Calu3 (cell line): ENCODE data around the gene PGF. TPM values are rescaled to one million over a fixed set of nuclear protein-coding genes. Genes with fewer than 3 reads are reported as not detected.

Experiments
- BruUV-seq: library from RNA; stranded (reverse); fragments of 400-500 nt; replicated peaks from 2 replicates; lab custom pipeline; 2021; lab: Mats Ljungman, UMichigan
- CTCF ChIA-PET: fragments of 300-600 bp; sonication (Branson Sonifier 250); formaldehyde crosslinking; loops from one replicate; lab custom pipeline; 2022; ENCODE audit warnings: antibody characterized with exemption; lab: Charles Lee
- DNase-seq: peaks from one replicate; pipeline ENCODE4 v3.0.0; 2022
- H3K27ac Mint-ChIP-seq: one replicate; pipeline ENCODE4 v1.8.0; 2022; ENCODE audit warnings: mixed read lengths; ENCODE audit not compliant: unreplicated experiment
- H3K27me3 Mint-ChIP-seq: one replicate; pipeline ENCODE4 v1.8.0; 2022; ENCODE audit warnings: mixed read lengths; ENCODE audit not compliant: unreplicated experiment
- H3K36me3 Mint-ChIP-seq: one replicate; pipeline ENCODE4 v1.8.0; 2022; ENCODE audit warnings: mild to moderate bottlenecking, moderate library complexity, mixed read lengths; ENCODE audit not compliant: insufficient read depth, unreplicated experiment
- H3K4me1 Mint-ChIP-seq: one replicate; pipeline ENCODE4 v1.8.0; 2022; ENCODE audit warnings: mild to moderate bottlenecking, low read depth, mixed read lengths; ENCODE audit not compliant: unreplicated experiment
- H3K4me3 Mint-ChIP-seq: one replicate; pipeline ENCODE4 v1.8.0; 2022; ENCODE audit warnings: mild to moderate bottlenecking, low read depth, moderate library complexity, mixed read lengths; ENCODE audit not compliant: unreplicated experiment
- H3K9me3 Mint-ChIP-seq: one replicate; pipeline ENCODE4 v1.8.0; 2022; ENCODE audit warnings: low read depth, mixed read lengths; ENCODE audit not compliant: unreplicated experiment
- CTCF ChIP-seq: fragments of 200-600 bp; IDR thresholded peaks from one replicate; pipeline ENCODE4 v1.8.0; 2022; ENCODE audit warnings: antibody characterized with exemption; ENCODE audit not compliant: unreplicated experiment
- intact Hi-C: fragments of 100-400 bp; cut with micrococcal nuclease; formaldehyde crosslinking; loops from one replicate; pipeline ENCODE4 v1.10.0; 2022; ENCODE audit not compliant: unreplicated experiment
- total RNA-seq: library from RNA; stranded (reverse); gene quantifications from 2 replicates; pipeline ENCODE4 v1.2.3, GENCODE V29; 2022

PGF gene
- total RNA-seq, 1 experiment from 2014 or later: 2.1 TPM

- CTCF ChIA-PET: interaction anchor here (0.6 to 2.0 kb wide), 6 partner anchors 12 to 157 kb away, joined by 3 to 29 read pairs (median 5); partner anchors contain the start of gene RPS6KL1
- peak; percentile 78 for DNase-seq
- Mint-ChIP-seq H3K4me1 (no peaks in the 10 kb centered on the region), H3K9me3 (no peaks in the 10 kb centered on the region), H3K4me3 (no peak overlapping the region), H3K36me3 (peaks cover 25% of the 10 kb centered on the region), H3K27ac (no peak overlapping the region), H3K27me3 (no peaks in the 10 kb centered on the region)
- intact Hi-C loops: loop anchor here (1.0 kb wide), 1 partner anchor 44 kb away; no protein-coding TSS in a partner anchor
- no TSS peak for BruUV-seq
- TF ChIP-seq CTCF: peak; percentile 90
These were observed 49.7 kb downstream of the PGF start for GRCh38 chr14:74905595-74906142.

- DNase-seq: no peak
- H3K27ac Mint-ChIP-seq: no peak overlapping the region
- H3K4me3 Mint-ChIP-seq: no peak overlapping the region
- BruUV-seq: no TSS peak
- no peaks in the 10 kb centered on the region for H3K27me3 Mint-ChIP-seq
- CTCF ChIA-PET: interaction anchor here (1.1 to 2.0 kb wide), 4 partner anchors 11 to 45 kb away, joined by 3 to 29 read pairs (median 4); partner anchors contain the start of gene RPS6KL1
- H3K4me1 Mint-ChIP-seq: no peaks in the 10 kb centered on the region
- H3K36me3 Mint-ChIP-seq: peaks cover 25% of the 10 kb centered on the region
- no peak for TF ChIP-seq CTCF
- intact Hi-C loops: no loop called here
- no peaks in the 10 kb centered on the region for H3K9me3 Mint-ChIP-seq
These were observed 50.5 kb downstream of the PGF start for GRCh38 chr14:74904635-74905503.

GRCh38 chr14:74902941-74903705 lies 52.3 kb downstream of the PGF start:
- TSS peak; percentile 60 for BruUV-seq
- no peak for TF ChIP-seq CTCF
- H3K4me1 Mint-ChIP-seq: no peaks in the 10 kb centered on the region
- CTCF ChIA-PET: interaction anchor here (0.6 kb wide), 1 partner anchor 44 kb away, joined by 3 read pairs; no protein-coding TSS in a partner anchor
- H3K4me3 Mint-ChIP-seq: no peak overlapping the region
- no peaks in the 10 kb centered on the region for H3K9me3 Mint-ChIP-seq
- intact Hi-C loops: no loop called here
- DNase-seq: no peak
- H3K27ac Mint-ChIP-seq: no peak overlapping the region
- H3K36me3 Mint-ChIP-seq: peaks cover 32% of the 10 kb centered on the region
- no peaks in the 10 kb centered on the region for H3K27me3 Mint-ChIP-seq

- Mint-ChIP-seq H3K27me3 (no peaks in the 10 kb centered on the region), H3K27ac (peak overlapping the region; percentile 58), H3K4me3 (no peak overlapping the region), H3K4me1 (no peaks in the 10 kb centered on the region), H3K9me3 (no peaks in the 10 kb centered on the region), H3K36me3 (peaks cover 34% of the 10 kb centered on the region)
- no peak for DNase-seq
- CTCF ChIA-PET: no interaction called here
- intact Hi-C loops: no loop called here
- no TSS peak for BruUV-seq
- TF ChIP-seq CTCF: no peak
These were observed 56.7 kb downstream of the PGF start for GRCh38 chr14:74898694-74899093.
